ENCODE measurements around the gene WRAP53.

Gene WRAP53

DNA sequence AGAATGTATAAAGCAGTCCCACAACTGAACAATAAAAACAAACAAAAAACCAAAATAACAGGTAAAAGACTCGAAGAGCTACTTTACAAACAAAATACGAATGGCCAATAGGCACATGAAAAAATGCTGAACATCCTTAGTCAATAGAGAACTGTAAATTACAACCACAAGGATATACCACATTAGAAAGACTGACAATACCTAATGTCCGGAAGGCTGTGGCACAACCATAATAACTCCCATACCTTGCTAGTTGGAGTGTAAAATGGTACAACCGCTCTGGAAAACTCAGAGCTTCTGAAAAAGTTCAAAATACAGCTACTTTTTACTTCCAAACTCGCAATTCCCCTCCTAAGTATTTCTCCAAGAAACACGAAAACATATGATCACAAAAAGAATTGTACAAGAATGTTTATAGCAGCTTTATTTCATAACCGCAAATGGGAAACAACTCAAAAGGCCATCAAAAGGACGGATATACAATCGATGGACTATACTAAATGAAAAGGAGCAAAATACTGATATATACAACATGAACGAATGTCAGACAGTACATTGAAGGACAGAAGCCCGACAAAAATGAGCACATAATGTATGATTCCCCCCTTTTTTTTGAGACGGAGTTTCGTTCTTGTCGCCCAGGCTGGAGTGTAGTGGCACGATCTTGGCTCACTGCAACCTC lies 3.3 kb upstream of the WRAP53 start:
- peak in 1 of 3 experiments; percentile 37 for DNase-seq

DNA sequence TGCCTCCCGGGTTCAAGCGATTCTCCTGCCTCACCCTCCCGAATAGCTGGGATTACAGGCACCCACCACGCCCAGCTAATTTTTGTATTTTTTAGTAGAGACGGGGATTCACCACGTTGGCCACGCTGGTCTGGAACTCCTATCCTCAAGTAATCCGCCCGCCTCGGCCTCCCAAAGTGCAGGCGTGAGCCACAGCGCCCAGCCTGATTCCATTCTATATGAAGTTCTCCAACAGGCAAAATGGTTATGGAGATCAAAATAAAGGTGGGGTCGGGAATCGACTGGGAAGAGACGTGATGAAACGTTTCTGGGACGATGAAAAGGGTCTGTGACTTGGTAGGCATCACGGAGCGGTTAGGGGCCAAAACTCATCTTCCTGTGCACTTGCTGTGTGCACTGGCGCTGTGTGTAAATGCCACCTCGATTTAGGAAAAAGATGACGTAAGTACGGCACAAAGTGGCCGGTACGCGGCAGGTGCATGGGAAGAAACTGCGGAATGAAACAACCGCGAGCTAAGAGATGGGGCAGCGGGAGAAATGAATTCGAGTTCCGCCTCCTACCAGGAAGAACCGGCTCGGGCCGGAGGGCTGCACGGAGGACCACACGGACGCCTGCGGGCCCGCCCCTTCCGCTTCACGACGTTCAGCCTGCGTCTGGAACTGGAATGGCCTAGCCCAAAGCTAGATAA lies 2.6 kb upstream of the WRAP53 start:
- DNase-seq: peak; percentile 83 to 96 (median 90)

DNA sequence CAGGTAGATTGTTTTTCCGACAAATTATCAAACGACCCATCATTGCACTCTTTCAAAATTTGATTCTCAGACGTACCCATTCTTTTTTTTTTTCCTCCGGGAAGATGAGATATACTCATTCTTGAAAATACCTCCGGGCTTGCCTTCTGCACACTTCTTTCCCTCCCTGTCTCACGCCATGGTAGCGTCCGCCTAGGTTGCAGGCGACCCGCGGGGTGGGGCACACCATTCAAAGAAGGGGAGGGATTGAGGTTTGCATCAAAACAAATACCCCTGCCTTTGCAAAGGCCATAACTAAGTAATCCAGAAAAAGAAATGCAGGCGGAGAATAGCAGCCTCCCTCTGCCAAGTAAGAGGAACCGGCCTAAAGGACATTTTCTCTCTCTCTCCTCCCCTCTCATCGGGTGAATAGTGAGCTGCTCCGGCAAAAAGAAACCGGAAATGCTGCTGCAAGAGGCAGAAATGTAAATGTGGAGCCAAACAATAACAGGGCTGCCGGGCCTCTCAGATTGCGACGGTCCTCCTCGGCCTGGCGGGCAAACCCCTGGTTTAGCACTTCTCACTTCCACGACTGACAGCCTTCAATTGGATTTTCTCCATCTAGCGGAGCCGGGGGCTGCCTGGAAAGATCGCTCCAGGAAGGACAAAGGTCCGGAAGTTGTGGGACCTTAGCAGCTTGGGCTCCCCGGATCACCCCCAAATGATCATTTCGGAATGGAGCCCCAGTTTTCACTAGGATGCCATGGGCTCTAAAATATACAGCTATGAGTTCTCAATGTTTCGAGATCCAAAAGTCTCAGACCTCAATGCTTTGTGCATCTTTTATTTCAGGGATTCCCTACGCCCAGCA lies 1.8 kb upstream of the WRAP53 start:
- DNase-seq: peak; percentile 77 to 96 (median 90)

- peak; percentile 74 to 91 (median 82) for DNase-seq
These were observed 987 bp upstream of the WRAP53 start, which contains the start of gene TP53 for GRCh38 chr17:7687072-7687907. Gene TP53, minus strand, starts transcription at chr17:7687490. Its CDS starts 10,896 bp downstream, at chr17:7676594.

- DNase-seq: no peak
These were observed 585 bp downstream of the WRAP53 start for GRCh38 chr17:7688808-7689316.

GRCh38 chr17:7695586-7695985 lies 7.3 kb downstream of the WRAP53 start:
- DNase-seq: no peak

DNA sequence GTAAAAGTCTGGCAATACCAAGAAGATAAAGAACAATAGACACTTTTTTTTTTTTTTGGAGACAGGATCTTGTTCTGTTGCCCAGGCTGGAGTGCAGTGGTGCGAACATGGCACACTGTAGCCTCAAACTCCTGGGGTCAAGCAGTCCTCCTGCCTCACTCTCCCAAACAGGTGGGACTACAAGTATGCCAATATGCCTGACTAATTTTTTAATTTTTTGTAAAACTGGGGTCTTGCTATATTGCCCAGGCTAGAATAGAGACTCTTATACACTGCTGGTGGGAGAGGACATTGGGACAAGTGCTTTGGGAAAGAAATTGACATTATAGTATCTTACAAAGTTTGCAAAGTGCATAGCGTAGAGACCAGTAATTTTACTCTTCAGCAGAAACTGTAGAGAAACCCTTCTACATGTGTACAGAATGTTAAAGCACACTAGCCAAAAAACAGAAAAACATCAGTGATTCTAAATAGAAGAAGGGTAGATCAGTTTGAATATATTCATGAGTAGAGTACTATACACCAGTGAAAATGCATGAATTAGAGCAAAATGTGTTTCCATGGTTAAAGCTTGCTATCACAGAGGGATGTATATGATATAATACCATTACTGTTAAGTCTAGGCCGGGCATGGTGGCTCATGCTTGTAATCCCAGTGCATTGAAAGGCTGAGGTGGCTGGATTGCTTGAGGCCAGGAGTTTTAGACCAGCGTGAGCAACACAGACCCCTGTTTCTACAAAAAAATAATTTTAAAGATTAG lies 9.7 kb downstream of the WRAP53 start:
- DNase-seq: no peak

GRCh38 chr17:7700510-7700909 lies 12.2 kb downstream of the WRAP53 start:
- no peak for DNase-seq

DNA sequence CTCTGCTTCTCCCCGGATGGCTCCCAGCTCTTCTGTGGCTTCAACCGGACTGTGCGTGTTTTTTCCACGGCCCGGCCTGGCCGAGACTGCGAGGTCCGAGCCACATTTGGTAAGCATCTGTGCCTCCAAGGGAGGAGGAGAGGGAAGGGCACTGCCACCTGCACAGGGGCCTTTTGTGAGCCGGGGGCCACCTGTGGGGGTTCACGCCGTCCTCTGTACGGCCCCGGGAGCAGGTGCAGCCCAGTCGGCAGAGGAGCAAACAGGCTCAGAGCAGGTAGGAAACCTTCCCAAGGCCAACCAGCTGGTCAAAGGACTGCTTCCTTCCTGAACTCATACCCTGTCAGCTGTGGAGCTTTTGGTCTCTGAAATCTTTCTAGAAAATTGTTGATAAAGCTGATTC lies 13.4 kb downstream of the WRAP53 start:
- no peak for DNase-seq

GRCh38 chr17:7702776-7703175 lies 14.5 kb downstream of the WRAP53 start:
- DNase-seq: no peak

- DNase-seq: peak; percentile 62 to 89 (median 71)
These were observed 15.6 kb downstream of the WRAP53 start for GRCh38 chr17:7703584-7704479.

DNA sequence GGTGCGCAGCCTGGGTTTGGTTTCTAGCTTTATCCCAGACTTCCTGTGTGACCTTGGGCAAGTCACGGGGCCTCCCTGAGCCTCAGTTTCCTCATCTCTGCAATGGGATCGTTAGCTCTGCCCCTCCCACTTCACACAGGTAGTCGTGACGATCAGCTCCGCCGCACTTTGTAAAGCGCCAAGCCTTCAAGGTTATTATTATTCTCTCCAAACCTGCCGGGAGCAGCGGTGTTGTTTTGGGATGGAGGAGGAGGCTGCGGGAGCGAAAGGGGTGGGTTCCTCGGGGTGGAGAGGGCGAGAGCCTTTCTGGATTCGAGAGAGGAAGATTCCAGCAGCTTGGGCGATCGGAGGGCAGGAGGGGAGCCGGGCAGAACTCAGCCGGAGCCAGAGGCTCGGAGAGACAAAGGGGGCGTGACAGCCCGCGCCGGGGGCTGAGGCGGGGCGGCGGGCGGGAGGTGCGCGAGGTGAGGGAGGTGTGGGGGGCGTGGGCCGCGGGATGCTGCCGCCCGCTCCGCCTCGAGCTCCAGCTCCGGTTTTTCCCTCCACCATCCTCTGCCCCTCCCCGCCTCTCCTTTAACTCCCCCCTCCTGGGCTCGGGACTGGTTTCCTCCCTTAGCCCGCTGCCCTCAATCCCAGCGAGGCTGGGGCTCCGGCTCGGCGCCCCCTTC lies 16.5 kb downstream of the WRAP53 start, which contains the start of gene EFNB3:
Gene EFNB3 (plus strand): TSS at position 602 of the 668 bp plus-strand sequence. CDS start 397 bp downstream, outside the sequence.
- DNase-seq: peak; percentile 50 to 77 (median 67)

GRCh38 chr17:7705269-7706255 lies 17.3 kb downstream of the WRAP53 start:
- peak in 1 of 3 experiments; percentile 10 for DNase-seq

DNA sequence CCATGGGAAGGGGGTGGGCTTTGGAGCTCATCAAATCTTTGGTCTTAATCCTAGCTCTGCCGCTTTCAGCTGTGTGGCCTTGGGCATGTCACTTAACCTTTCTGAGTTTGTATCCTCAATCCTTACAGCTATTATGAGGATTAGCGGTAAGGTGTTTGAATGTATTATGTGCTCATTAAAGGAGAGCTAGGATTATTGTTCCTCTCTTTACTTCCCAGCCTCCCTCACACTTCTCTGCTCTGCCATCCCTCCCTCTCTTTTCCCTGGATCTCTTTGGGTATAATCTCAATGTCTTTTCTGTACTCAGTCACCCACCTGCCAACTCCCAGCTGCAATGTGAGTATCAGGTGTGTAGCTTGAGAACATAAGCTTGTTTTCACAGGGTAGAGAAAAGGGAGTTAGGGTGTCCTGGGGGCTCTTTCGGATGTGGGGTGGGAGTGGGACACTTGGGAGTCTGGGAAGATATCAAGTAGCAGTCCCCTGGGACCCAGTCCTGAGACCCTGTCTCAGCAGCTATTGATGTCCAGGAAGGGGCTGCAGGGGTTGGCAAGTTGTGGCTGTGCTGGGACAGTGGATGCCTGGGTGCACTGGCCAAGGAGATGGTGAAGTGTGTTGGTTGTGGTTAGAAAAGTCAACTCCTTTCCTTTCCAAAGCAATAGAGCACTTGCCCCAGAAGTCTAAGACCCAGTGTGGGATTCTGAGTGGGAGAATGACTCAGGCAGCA lies 18.5 kb downstream of the WRAP53 start:
- no peak for DNase-seq

DNA sequence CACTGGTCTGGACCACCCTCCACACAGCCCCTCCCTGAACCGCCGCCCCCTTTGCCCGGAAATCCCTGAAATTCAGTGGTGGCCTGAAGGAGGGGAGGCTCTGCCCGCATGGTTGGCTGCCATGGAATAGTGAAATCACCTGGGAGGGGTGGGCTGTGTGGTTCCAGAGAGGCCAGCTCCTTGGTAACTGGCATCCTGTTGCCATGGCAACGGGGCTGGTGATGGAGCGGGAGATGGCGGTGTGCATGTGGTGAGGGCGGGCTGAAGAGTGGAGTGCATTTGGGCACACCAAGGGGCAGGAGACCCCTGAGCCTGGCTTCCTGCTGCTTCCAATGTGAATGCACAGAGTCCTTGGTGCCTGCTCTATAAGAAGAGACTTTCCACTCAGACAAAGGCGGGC lies 19.2 kb downstream of the WRAP53 start:
- DNase-seq: peak in 2 of 3 experiments; percentile 27 to 67

DNA sequence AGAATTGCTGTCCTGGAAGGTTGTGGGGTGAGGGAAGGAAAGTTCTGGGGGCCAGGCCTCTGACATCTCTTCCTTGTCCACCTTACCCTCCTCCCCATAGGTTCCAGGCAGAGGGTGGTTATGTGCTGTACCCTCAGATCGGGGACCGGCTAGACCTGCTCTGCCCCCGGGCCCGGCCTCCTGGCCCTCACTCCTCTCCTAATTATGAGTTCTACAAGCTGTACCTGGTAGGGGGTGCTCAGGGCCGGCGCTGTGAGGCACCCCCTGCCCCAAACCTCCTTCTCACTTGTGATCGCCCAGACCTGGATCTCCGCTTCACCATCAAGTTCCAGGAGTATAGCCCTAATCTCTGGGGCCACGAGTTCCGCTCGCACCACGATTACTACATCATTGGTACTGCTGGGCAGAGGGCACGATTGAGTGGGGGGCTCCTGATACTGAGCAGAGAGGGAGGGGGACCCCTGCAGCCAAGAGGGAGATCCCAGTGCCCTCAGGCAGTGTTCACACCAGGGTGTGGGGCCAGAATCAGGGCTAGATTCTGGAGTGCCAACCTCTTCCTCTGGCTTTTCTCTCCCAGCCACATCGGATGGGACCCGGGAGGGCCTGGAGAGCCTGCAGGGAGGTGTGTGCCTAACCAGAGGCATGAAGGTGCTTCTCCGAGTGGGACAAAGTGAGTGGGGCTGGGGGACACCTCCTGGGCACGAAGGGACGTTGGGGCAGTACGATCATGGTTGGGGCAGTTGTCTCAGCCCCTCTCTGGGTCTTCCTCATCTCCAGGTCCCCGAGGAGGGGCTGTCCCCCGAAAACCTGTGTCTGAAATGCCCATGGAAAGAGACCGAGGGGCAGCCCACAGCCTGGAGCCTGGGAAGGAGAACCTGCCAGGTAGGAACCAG lies 19.8 kb downstream of the WRAP53 start:
- DNase-seq: no peak

DNA sequence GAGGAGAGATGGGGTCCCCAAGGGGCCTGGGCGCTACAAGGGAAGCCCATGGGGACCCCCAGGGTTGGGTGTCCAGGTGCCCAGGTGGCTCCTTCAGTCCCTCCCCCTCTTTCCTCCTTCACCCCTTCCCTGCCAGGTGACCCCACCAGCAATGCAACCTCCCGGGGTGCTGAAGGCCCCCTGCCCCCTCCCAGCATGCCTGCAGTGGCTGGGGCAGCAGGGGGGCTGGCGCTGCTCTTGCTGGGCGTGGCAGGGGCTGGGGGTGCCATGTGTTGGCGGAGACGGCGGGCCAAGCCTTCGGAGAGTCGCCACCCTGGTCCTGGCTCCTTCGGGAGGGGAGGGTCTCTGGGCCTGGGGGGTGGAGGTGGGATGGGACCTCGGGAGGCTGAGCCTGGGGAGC lies 20.8 kb downstream of the WRAP53 start:
- no peak for DNase-seq

All from NCI-H1417 (cell line).